ENCODE data around the gene ALAD. TPM values are rescaled to one million over a fixed set of nuclear protein-coding genes. Genes with fewer than 3 reads are reported as not detected.

The ALAD gene
- total and polyA plus RNA-seq, 7 donors: 14.8 to 50.2 (median 31.0) TPM

- DNase-seq: no peak
- H3K36me3 ChIP-seq: peaks cover 6 to 25% (median 11%) of the 10 kb centered on the region in 4 donors
- TF ChIP-seq EP300 (IDR thresholded peaks at IDR 0.05): no peak
- TF ChIP-seq CTCF (IDR thresholded peaks at IDR 0.05): no peak
- no peak for TF ChIP-seq POLR2AphosphoS5 (IDR thresholded peaks at IDR 0.05)
- no peak for TF ChIP-seq POLR2A (IDR thresholded peaks at IDR 0.05)
- intact Hi-C loops (cut with DNase I): no loop called here
- H3K9me3 ChIP-seq: no peaks in the 10 kb centered on the region
- H3K4me3 ChIP-seq: no peak overlapping the region
- no peak overlapping the region for H3K27ac ChIP-seq
- H3K4me1 ChIP-seq: peaks cover 0 to 21% (median 12%) of the 10 kb centered on the region in 4 donors
- WGBS, 2 donors: 47 to 84% methylated on average over 24 of the region's 24 CpGs
- no peaks in the 10 kb centered on the region for H3K27me3 ChIP-seq
Measured at GRCh38 chr9:113373676-113374392, 27.2 kb downstream of the ALAD start.

GRCh38 chr9:113373256-113373655, 27.8 kb downstream of the ALAD start:
- Histone ChIP-seq H3K4me1 (peaks cover 0 to 21% (median 12%) of the 10 kb centered on the region in 4 donors), H3K27me3 (no peaks in the 10 kb centered on the region), H3K9me3 (no peaks in the 10 kb centered on the region), H3K27ac (no peak overlapping the region), H3K36me3 (peaks cover 6 to 25% (median 11%) of the 10 kb centered on the region in 4 donors), H3K4me3 (no peak overlapping the region)
- TF ChIP-seq POLR2A (IDR thresholded peaks at IDR 0.05) (no peak), CTCF (IDR thresholded peaks at IDR 0.05) (no peak), EP300 (IDR thresholded peaks at IDR 0.05) (no peak), POLR2AphosphoS5 (IDR thresholded peaks at IDR 0.05) (no peak)
- intact Hi-C loops (cut with DNase I): no loop called here
- DNase-seq: no peak
- 40 to 71% methylated on average over 3 of the region's 3 CpGs for WGBS, 2 donors

GRCh38 chr9:113372059-113372458, 29.0 kb downstream of the ALAD start:
- no peak overlapping the region for H3K27ac ChIP-seq
- TF ChIP-seq EP300 (IDR thresholded peaks at IDR 0.05) (no peak), POLR2A (IDR thresholded peaks at IDR 0.05) (no peak), POLR2AphosphoS5 (IDR thresholded peaks at IDR 0.05) (no peak), CTCF (IDR thresholded peaks at IDR 0.05) (no peak)
- H3K4me1 ChIP-seq: peaks cover 0 to 17% (median 11%) of the 10 kb centered on the region in 4 donors
- H3K36me3 ChIP-seq: peaks cover 6 to 25% (median 11%) of the 10 kb centered on the region in 4 donors
- no peak for DNase-seq
- WGBS, 2 donors: 90 to 91% methylated on average over 5 of the region's 5 CpGs
- intact Hi-C loops (cut with DNase I): no loop called here
- no peak overlapping the region for H3K4me3 ChIP-seq
- H3K9me3 ChIP-seq: no peaks in the 10 kb centered on the region
- H3K27me3 ChIP-seq: no peaks in the 10 kb centered on the region

GRCh38 chr9:113370806-113371325, 30.2 kb downstream of the ALAD start:
- no peak for DNase-seq
- Histone ChIP-seq H3K4me1 (peaks cover 0 to 11% (median 6%) of the 10 kb centered on the region in 4 donors), H3K27me3 (no peaks in the 10 kb centered on the region), H3K36me3 (peaks cover 6 to 25% (median 11%) of the 10 kb centered on the region in 4 donors), H3K9me3 (no peaks in the 10 kb centered on the region), H3K27ac (no peak overlapping the region), H3K4me3 (no peak overlapping the region)
- TF ChIP-seq POLR2A (IDR thresholded peaks at IDR 0.05): no peak
- TF ChIP-seq CTCF (IDR thresholded peaks at IDR 0.05): no peak
- TF ChIP-seq EP300 (IDR thresholded peaks at IDR 0.05): no peak
- no peak for TF ChIP-seq POLR2AphosphoS5 (IDR thresholded peaks at IDR 0.05)
- WGBS, 2 donors: 63 to 83% methylated on average over 8 of the region's 8 CpGs
- intact Hi-C loops (cut with DNase I): no loop called here

Measured in sigmoid colon (tissue), 7 donors.